CD4-positive, alpha-beta T cell treated with Interleukin-10 for 1 hour (primary cell): Measurements from ENCODE around the gene TFAP2C.
"Not testable (repeated sequence)": the region's sequence is repeated elsewhere in the genome, so short reads cannot be mapped to it uniquely, and the experiment has no call there.

ENCODE experiments used
- DNase-seq: peaks from one replicate; pipeline ENCODE4 v3.0.0-alpha.2; 2020

Gene TFAP2C

DNA sequence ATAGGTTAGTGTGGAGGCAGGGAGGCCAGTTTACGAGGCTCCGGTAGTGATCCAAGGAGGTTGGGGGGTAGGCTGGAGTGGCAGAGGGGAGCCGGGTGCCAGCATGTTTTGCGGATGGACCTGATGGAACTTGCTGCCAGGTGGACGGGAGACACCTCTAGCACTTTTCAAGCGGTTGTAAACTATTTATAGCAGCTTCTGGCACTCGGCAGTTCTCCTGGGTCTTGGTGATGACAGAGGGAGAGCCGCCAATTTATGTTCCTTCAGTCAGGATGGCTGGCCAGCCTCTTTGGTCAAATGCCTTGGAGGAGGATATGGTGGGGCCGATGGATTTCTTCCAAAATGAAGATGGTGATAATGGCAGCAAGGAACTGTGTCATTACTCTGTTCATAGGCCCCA, 28.8 kb downstream of the TFAP2C start:
- DNase-seq: no peak

DNA sequence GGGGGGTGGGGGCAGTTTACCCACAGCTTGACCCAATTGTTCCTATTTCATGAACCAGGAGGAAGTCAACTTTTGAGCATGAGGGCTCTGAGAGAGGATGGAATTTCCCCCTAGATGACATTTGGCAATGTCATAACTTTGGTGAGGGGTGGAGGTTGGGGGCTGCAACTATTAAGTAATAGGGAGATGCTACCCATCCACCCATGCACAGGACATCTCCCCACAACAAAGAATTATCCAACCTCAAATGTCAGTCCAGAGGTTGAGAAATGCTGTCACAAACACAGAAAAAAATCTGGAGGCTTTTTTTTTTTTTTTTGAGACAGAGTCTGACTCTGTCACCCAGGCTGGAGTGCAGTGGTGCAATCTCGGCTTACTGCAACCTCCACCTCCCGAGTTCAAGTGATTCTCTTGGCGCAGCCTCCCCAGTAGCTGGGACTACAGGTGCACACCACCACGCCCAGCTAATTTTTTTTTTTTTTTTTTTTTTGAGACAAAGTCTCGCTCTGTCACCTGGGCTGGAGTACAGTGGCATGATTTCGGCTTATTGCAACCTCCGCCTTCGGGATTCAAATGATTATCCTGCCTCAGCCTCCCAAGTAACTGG, 29.3 kb downstream of the TFAP2C start:
- DNase-seq: not testable (repeated sequence)

GRCh38 chr20:56663660-56664059, 34.6 kb downstream of the TFAP2C start:
- DNase-seq: no peak

- DNase-seq: no peak
These were observed 35.7 kb downstream of the TFAP2C start for GRCh38 chr20:56664796-56665195.

GRCh38 chr20:56665806-56666205, 36.7 kb downstream of the TFAP2C start:
- DNase-seq: no peak

GRCh38 chr20:56673450-56673849, 44.3 kb downstream of the TFAP2C start:
- DNase-seq: no peak

- DNase-seq: no peak
These were observed 46.9 kb downstream of the TFAP2C start for GRCh38 chr20:56676001-56676400.

GRCh38 chr20:56676679-56677078, 47.6 kb downstream of the TFAP2C start:
- DNase-seq: no peak

DNA sequence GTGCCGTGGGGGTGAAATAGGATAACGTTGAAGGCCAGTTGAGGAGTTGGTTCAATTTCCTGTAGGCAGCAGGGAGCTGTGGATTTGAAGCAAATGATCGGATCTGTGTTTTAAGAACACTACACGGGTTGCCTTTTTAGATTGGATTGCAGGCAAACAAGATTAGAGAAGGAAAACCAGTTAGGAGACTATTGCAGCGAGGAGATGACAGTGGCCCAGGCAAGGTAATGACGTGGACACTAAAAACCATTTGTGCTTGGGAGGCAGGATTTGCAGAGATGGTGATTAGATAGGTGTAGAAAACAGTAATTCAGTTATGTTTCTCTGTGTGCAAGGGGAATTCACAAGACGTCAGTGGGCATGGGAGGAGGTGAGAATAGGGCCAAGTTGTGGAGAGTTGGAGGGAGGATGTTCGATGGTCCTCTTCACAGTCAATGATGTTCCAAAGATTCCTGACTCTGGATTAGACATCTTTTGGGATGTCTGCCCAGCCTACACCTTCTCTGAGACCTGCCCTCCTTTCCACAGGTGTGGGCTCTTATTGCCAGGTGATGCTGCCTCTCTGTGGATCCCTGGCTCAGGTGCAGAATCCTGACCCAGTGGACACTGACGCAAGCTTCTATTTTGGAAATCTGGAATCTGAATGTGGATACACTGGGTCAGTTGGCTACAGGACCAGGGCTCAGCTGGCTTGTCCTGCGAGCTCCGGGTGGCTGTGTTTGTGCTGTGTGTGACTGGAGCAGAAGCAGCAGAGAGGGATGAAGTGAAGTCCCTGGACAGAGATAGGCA, 54.2 kb downstream of the TFAP2C start:
- no peak for DNase-seq

DNA sequence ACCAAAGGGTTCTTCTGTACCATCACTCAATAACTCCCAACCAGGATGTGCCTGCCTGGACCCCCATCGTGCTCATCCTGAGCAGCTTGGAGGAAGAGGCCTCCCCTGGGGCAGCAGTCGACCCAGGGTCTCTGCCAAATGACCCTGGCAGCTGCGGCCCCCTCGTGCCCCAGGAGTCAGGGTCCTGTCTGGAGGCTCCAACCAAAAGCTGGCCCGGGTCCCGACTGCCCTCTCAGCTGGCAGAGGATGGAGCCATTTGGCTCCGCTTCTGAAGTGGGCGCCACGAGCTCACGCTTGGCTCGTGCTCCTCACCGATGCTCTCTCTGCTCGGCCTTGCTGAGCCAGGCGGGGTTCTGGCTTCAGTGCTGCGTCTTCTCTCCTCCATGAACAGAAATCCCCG, 56.8 kb downstream of the TFAP2C start:
- no peak for DNase-seq

- DNase-seq: no peak
These were observed 58.0 kb downstream of the TFAP2C start for GRCh38 chr20:56687061-56687460.

- no peak for DNase-seq
These were observed 59.0 kb downstream of the TFAP2C start for GRCh38 chr20:56688106-56688505.
